GM19438 (cell line): ENCODE results near the gene AGAP1.

ENCODE experiments used
- ATAC-seq: cut with Tn5 transposase; IDR thresholded peaks from one replicate; pipeline ENCODE4 v1.9.1; 2021; ENCODE audit warnings: low read depth; ENCODE audit not compliant: unreplicated experiment

Gene AGAP1

GRCh38 chr2:235698491-235698890, 204.6 kb downstream of the AGAP1 start:
- no peak for ATAC-seq

DNA sequence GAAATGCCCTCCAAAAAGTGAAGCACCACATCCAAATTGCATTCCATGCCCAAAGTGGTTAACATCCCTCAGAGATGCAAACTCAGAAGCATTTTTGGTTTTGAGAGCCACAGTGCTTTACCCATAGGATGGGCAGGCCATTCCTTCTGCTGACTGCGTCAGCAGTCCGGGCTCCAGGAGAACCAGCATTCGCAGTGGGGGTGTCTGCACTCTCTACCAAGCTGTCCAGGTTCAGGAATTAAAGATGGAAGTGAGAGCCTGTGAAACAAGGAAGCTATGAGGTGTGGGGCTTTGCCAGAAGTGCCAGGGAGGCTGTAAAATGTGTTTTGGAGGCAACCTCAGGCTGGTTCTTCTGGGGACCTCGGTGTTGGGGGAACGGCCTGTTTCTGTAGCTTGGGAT, 205.7 kb downstream of the AGAP1 start:
- ATAC-seq = no peak

- ATAC-seq = no peak
Observed at GRCh38 chr2:235701206-235701981, 207.6 kb downstream of the AGAP1 start.

DNA sequence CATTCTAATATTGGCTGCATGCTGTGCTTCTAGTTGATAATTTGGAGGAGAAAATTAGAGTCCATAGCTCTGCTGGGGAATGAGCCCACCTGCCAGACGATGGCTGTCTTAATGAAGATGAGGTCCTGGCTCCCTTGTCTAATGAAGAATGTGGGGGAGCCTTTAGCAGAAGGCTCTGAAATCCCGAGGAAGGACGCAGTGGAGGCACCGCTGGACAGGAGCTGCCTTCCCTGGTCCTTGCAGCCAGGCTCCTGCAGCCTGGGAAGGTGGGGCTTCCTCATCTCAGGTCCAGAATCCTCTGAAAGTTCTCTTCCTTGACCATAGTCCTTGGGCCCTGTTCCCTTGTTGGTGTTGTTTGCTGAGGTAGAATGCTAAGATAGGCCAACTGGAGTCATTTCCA, 208.3 kb downstream of the AGAP1 start:
- ATAC-seq = no peak

- no peak for ATAC-seq
Observed at GRCh38 chr2:235703711-235704295, 210.0 kb downstream of the AGAP1 start.

DNA sequence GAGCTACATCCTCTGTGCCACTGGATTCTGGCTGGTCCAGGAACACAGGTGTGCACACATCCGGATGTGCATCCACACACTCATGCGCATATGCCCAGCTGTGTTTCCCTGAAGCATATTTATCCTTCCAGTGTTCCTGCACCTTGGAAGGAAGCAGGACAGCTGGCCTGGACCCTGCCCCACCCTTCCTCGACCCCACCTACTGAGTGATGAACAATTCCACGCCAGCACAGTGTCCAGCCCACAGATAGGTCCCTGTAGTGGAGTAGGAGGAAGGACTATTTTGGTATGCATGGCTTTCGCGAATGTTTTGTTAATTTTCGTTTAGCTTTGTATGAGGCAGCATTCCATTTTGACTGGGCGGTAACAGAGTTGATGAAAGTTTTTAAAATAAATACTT, 211.5 kb downstream of the AGAP1 start:
- ATAC-seq = no peak

DNA sequence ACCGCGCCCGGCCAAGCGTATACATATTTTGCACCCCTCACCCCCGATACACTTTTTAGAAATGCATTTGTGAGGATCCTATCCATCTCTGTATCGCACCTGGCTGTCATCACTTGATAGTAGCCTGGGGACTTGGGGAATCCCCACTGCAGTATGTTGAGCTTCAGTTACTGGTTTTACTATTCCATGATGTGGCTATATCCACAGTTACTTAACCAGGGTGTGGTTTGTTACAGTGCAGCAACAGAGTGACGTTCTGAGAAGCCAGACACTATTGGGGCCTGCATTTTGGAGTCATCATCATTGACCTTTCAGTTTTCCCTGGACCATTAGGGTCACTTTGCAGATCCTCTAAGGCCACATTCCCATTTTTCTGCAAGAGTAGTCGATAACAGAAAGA, 212.7 kb downstream of the AGAP1 start:
- ATAC-seq = no peak

GRCh38 chr2:235707411-235708096, 213.7 kb downstream of the AGAP1 start:
- ATAC-seq = no peak

- no peak for ATAC-seq
Observed at GRCh38 chr2:235709124-235709813, 215.4 kb downstream of the AGAP1 start.

- no peak for ATAC-seq
Observed at GRCh38 chr2:235709969-235710879, 216.4 kb downstream of the AGAP1 start.

- ATAC-seq = no peak
Observed at GRCh38 chr2:235710933-235711332, 217.1 kb downstream of the AGAP1 start.

GRCh38 chr2:235711527-235711926, 217.7 kb downstream of the AGAP1 start:
- no peak for ATAC-seq

DNA sequence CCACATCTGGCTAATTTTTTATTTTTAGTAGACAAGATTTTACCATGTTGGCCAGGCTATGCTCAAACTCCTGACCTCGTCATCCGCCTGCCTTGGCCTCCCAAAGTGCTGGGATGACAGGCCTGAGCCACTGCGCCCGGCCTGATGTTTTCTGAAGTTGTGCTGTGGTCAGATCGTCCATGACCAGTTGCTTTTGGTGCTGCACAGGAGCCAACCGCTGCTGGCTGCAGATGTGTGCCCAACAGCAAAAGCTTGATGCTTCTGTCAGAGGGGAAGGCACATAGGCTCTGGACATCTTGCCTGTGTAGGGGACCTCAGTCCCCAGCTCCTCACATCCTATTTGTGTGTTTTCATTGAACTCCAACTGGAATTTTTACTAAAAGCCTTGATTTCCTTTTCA, 218.3 kb downstream of the AGAP1 start:
- ATAC-seq = no peak

GRCh38 chr2:235713189-235713588, 219.3 kb downstream of the AGAP1 start:
- no peak for ATAC-seq

- ATAC-seq = no peak
Observed at GRCh38 chr2:235715601-235716000, 221.8 kb downstream of the AGAP1 start.

GRCh38 chr2:235716875-235717496, 223.1 kb downstream of the AGAP1 start:
- ATAC-seq = no peak

- no peak for ATAC-seq
Observed at GRCh38 chr2:235719146-235719942, 225.5 kb downstream of the AGAP1 start.

GRCh38 chr2:235721625-235722024, 227.8 kb downstream of the AGAP1 start:
- ATAC-seq = no peak

GRCh38 chr2:235722869-235723268, 229.0 kb downstream of the AGAP1 start:
- no peak for ATAC-seq
